Lung (tissue), 12 donors: Measurements from ENCODE around the gene TENM3. TPM values are rescaled to one million over a fixed set of nuclear protein-coding genes. Genes with fewer than 3 reads are reported as not detected.

Experiments used
- ATAC-seq: fragments of 200-7000 bp; cut with Tn5 transposase; one replicate; pipeline ENCODE4 v1.9.1; 2020; ENCODE audit warnings: moderate number of reproducible peaks; ENCODE audit not compliant: insufficient read depth, low FRiP score
- DNase-seq, 3 donors: peaks; one replicate each; pipeline ENCODE4 v3.0.0-alpha.2; 2013 to 2017
- H3K27ac ChIP-seq, 2 donors: one replicate each; pipeline ENCODE4 v1.5.1; 2013; ENCODE audit warnings: mild to moderate bottlenecking in 2 of 2, moderate library complexity in 2 of 2, control low read depth in 1 of 2, inconsistent platforms in 1 of 2, low read depth in 1 of 2, low read length in 1 of 2
- H3K27me3 ChIP-seq, 3 donors: one replicate each; pipeline ENCODE4 v1.5.1; 2013; ENCODE audit warnings: low read length in 2 of 3; ENCODE audit not compliant: control insufficient read depth in 3 of 3, insufficient read depth in 3 of 3
- H3K36me3 ChIP-seq, 4 donors: one replicate each; pipeline ENCODE4 v1.5.1; 2013; ENCODE audit warnings: low read length in 4 of 4, mild to moderate bottlenecking in 1 of 4, moderate library complexity in 1 of 4; ENCODE audit not compliant: control insufficient read depth in 4 of 4, insufficient read depth in 4 of 4
- H3K4me1 ChIP-seq, 5 donors: one replicate each; pipeline ENCODE4 v1.5.1; 2013; ENCODE audit warnings: low read length in 5 of 5, mild to moderate bottlenecking in 2 of 5, moderate library complexity in 1 of 5; ENCODE audit not compliant: control insufficient read depth in 5 of 5, insufficient read depth in 5 of 5
- H3K4me3 ChIP-seq: one replicate; pipeline ENCODE4 v1.5.1; 2013; ENCODE audit warnings: mild to moderate bottlenecking, control low read depth, moderate library complexity
- H3K9ac ChIP-seq, 2 donors: one replicate each; pipeline ENCODE4 v1.5.1; 2013; ENCODE audit warnings: low read length in 2 of 2, control low read depth in 1 of 2; ENCODE audit not compliant: insufficient read depth in 1 of 2
- H3K9me3 ChIP-seq, 4 donors: one replicate each; pipeline ENCODE4 v1.5.1; 2013; ENCODE audit warnings: low read length in 3 of 4, mild to moderate bottlenecking in 1 of 4, moderate library complexity in 1 of 4; ENCODE audit not compliant: control insufficient read depth in 4 of 4, insufficient read depth in 3 of 4
- WGBS, 2 donors: extraction: QIAGEN DNeasy Blood & Tissue Kit; methylation state at CpG; one replicate each; pipeline ENCODE4 v1.1.7; 2013; 5-methylcytosine and 5-hydroxymethylcytosine counted together
- polyA plus RNA-seq, 2 donors: library from polyadenylated mRNA; stranded (reverse); fragments of 200-250 nt; gene quantifications; one replicate each; pipeline ENCODE4 v1.2.1, GENCODE V29; 2013
- total RNA-seq, 2 donors: library from RNA; depleted of rRNA in 1 of 2; stranded (reverse); fragments of >200 nt in 1 of 2; gene quantifications; one replicate each; pipeline ENCODE4 v1.2.1, GENCODE V29; 2014 to 2021
- TF ChIP-seq, protein P1 (sequence below): IDR thresholded peaks from 2 replicates; pipeline ENCODE4 v1.5.1; 2012; ENCODE audit warnings: mild to moderate bottlenecking; ENCODE audit errors: control extremely low read depth, extremely low read depth
- donor health status: control.
- donor health status: control.
- donor health status: Bipolar disorder and iron deficiency.
- donor health status: healthy.
- donor health status: DM: yes; HTN: yes; CAD: no.

The TENM3 gene
- total and polyA plus RNA-seq, 4 donors, result 0.14 to 5.3 (median 2.2) TPM

DNA sequence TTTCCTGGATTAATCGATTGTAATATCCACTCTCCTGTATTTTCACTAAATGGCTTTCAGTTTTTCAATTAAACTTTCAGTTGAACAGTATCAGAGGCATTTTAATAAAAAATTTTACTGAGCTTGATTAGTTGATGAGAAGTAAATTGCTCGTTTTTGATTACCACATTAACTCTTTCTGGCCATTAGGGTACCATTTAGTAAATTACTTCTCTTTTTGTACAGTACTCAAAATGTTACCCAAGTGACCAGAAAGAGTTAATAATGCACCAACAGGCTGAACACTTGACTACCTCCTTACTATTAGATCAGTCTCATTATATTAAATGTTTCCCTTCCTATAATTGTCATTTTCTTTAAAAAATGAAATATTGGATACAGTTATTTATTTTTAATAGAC, 289.2 kb downstream of the TENM3 start:
- Histone ChIP-seq H3K36me3 (no peaks in the 10 kb centered on the region), H3K4me1 (peaks cover 0 to 15% (median 0%) of the 10 kb centered on the region in 5 donors), H3K27me3 (no peaks in the 10 kb centered on the region), H3K27ac (no peak overlapping the region), H3K9ac (no peak overlapping the region), H3K9me3 (no peaks in the 10 kb centered on the region), H3K4me3 (no peak overlapping the region)
- no peak for DNase-seq
- WGBS, 2 donors, result 64 to 71% methylated on average over 2 of the region's 2 CpGs
- TF ChIP-seq, protein P1, sequence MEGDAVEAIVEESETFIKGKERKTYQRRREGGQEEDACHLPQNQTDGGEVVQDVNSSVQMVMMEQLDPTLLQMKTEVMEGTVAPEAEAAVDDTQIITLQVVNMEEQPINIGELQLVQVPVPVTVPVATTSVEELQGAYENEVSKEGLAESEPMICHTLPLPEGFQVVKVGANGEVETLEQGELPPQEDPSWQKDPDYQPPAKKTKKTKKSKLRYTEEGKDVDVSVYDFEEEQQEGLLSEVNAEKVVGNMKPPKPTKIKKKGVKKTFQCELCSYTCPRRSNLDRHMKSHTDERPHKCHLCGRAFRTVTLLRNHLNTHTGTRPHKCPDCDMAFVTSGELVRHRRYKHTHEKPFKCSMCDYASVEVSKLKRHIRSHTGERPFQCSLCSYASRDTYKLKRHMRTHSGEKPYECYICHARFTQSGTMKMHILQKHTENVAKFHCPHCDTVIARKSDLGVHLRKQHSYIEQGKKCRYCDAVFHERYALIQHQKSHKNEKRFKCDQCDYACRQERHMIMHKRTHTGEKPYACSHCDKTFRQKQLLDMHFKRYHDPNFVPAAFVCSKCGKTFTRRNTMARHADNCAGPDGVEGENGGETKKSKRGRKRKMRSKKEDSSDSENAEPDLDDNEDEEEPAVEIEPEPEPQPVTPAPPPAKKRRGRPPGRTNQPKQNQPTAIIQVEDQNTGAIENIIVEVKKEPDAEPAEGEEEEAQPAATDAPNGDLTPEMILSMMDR, result no peak
- ATAC-seq, result no peak

DNA sequence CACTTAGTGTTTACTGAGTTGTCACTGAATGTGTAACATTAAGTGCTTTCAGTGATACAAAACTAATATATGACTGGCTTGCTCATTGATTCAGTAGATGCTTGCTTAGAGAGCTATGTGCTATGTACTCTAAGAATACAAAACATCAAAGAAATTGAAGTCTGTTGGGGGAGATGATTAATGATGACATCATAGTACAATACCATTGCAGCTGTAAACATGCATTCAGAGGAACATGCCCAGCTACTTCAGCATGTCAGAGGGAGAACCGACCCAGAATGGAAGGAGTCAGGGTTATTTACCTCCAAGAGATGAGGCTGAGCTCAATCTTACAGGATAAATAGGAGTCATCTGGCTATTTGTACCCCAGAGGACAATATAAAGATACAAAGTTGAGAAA, 290.8 kb downstream of the TENM3 start:
- H3K4me1 ChIP-seq, result peaks cover 0 to 16% (median 0%) of the 10 kb centered on the region in 5 donors
- TF ChIP-seq, protein P1, result no peak
- H3K27me3 ChIP-seq, result peaks cover 0 to 3% (median 3%) of the 10 kb centered on the region in 3 donors
- H3K27ac ChIP-seq, result no peak overlapping the region
- no peak overlapping the region for H3K9ac ChIP-seq
- DNase-seq (no peak), ATAC-seq (no peak)
- H3K36me3 ChIP-seq, result no peaks in the 10 kb centered on the region
- 34 to 58% methylated on average over 1 of the region's 1 CpG for WGBS, 2 donors
- H3K9me3 ChIP-seq, result no peaks in the 10 kb centered on the region
- no peak overlapping the region for H3K4me3 ChIP-seq

DNA sequence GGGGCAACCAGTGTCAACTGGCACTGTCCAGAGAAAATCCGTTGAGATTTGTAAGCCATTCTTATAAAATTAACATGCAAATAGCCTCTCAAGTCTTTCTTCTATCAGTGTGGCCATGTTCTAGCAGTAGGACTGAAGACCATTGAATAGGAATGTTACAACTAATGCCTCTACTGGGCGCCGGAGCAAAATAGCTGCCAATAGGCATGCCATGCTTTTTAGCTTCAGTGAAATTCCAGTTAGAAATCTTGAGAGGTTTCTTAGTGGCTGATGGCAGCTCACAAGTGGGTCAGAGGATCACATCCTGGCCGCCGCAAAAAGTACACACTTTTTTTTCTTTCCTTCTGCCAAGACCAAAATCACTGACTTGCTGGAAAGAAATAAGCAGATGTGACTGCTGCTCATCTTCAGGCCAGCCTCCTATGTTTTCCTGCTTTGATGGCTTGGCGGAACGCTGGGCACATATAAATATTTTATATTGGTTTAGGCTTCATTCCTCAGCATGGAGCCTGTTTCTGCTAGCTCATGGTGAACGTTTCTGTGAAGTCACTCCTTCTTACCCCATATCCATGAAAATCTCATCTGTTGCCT, 293.1 kb downstream of the TENM3 start:
- no peaks in the 10 kb centered on the region for H3K9me3 ChIP-seq
- no peak overlapping the region for H3K27ac ChIP-seq
- TF ChIP-seq, protein P1, result no peak
- no peak overlapping the region for H3K9ac ChIP-seq
- H3K36me3 ChIP-seq, result no peaks in the 10 kb centered on the region
- WGBS, 2 donors, result 52 to 68% methylated on average over 8 of the region's 8 CpGs
- DNase-seq, result peak in 1 of 3 donors; percentile 25
- H3K4me3 ChIP-seq, result no peak overlapping the region
- ATAC-seq, result no peak
- H3K4me1 ChIP-seq, result peaks cover 0 to 14% (median 0%) of the 10 kb centered on the region in 5 donors
- peaks cover 0 to 3% (median 3%) of the 10 kb centered on the region in 3 donors for H3K27me3 ChIP-seq
